Ammon's horn (tissue), 1 donor: Measurements from ENCODE around the gene GLUD1.
A peak's percentile ranks its signal among the peaks of the same experiment; 100 is the strongest.
"Not testable (repeated sequence)": the region's sequence is repeated elsewhere in the genome, so short reads cannot be mapped to it uniquely, and the experiment has no call there.

Source experiments
- DNase-seq: peaks from one replicate; pipeline ENCODE4 v3.0.0-alpha.2; 2016; ENCODE audit warnings: low spot score

Gene GLUD1

DNA sequence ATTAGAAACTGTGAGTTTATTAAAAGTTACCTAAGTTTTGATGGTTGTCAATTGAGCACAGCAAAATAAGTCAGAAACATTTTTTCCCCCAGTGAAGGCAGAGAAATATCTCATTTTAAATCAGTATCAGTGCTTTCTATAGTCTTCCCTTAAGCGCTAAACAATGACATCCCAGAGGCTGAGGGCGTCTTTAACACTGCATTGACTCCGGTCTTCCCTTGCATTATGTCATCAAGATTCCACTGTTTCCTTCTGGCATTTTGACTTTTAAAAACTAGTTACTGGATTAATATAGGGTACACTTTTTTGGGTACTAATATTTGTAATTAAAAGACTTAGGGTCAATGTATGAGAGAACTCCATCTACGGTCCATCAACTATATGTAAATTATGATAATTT, 3.9 kb downstream of the GLUD1 start:
- DNase-seq = no peak

DNA sequence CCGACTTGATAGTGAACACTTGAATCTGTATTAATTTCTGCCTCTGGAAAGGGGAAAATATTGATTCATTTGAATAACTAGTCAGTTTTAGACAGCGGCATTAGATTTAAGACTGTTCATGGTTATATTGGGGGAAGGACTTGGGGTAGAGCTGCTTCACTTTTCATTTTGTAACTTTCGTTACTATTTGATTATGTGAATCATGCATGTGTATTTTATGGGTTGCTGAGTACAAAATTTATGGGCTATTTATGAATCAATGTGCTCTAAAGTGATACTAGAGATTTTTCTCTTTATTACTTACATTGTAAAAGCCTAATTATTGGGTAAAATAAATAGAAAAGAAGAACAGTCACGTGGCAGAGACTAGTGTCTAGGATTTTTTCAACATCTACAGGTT, 4.9 kb downstream of the GLUD1 start:
- no peak for DNase-seq

DNA sequence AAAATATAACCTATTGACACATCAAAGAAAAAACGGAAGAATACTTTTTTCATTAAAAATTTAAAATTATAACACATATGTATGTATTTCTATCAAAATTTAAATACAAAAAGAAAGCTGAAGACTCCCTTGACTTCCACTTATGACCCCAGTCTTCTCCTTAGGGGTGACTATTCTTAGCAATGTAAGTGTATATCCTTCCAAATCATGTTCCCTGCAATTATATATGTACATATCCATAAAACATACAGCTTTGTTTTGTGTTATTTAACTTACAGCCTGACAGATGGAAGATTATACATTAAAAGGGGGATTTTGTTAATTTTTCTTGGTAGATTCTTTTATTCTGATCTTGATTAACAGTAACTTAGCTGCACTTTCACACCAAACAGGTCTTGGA, 9.1 kb downstream of the GLUD1 start:
- DNase-seq = no peak

- DNase-seq = not testable (repeated sequence)
Observed at GRCh38 chr10:87084291-87084782, 10.3 kb downstream of the GLUD1 start.

DNA sequence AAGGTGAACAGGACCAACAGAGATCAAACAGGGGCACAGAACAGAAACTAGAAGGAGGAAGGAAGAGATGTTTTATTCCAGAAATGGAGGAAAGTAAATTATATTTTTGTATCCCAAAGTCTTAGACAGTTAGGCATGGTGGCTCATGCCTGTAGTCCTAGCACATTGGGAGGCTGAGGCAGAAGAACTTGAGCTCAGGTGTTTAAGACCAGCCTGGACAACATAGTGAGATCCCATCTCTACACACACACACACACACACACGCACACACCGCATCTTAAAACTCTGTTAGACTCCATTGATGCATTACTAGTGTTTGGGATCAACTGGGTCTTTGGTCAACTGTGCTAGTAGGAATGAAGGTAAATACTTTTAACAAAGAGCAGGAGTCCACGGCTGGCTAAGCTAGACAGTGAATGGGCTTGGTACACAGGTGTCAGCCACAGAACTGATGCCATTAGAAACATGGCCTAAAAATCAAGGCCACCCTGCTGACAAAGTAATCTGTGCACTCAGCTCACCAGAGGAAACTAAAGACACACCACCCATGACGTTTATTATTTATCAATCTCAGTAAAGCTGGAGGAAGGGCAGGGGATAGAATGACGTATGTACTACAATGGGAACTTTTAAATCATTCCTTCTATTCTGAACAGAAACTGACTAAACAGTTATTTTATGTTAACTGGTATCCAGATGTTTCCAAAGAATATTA, 10.9 kb downstream of the GLUD1 start:
- DNase-seq = not testable (repeated sequence)

- not testable (repeated sequence) for DNase-seq
Observed at GRCh38 chr10:87082219-87082618, 12.4 kb downstream of the GLUD1 start.

DNA sequence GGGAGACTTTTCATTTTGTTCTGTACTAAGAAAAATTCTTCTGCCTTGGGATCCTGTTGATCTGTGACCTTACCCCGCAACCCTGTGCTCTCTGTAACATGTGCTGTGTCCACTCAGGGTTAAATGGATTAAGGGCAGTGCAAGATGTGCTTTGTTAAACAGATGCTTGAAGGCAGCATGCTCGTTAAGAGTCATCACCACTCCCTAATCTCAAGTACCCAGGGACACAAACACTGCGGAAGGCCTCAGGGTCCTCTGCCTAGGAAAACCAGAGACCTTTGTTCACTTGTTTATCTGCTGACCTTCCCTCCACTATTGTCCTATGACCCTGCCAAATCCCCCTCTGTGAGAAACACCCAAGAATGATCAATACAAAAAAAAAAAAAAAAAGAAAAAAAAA, 13.1 kb downstream of the GLUD1 start:
- not testable (repeated sequence) for DNase-seq

DNA sequence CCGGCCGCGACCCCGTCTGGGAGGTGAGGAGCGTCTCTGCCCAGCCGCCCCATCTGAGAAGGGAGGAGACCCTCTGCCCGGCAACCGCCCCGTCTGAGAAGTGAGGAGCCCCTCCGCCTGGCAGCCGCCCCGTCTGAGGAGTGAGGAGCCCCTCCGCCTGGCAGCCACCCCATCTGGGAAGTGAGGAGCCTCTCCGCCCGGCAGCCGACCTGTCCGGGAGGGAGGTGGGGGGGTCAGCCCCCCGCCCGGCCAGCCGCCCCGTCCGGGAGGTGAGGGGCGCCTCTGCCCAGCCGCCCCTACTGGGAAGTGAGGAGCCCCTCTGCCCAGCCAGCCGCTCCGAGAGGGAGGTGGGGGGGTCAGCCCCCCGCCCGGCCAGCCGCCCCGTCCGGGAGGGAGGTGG, 14.0 kb downstream of the GLUD1 start:
- DNase-seq = not testable (repeated sequence)

GRCh38 chr10:87079106-87079836, 15.4 kb downstream of the GLUD1 start:
- DNase-seq = no peak

GRCh38 chr10:87076421-87076820, 18.2 kb downstream of the GLUD1 start:
- not testable (repeated sequence) for DNase-seq

DNA sequence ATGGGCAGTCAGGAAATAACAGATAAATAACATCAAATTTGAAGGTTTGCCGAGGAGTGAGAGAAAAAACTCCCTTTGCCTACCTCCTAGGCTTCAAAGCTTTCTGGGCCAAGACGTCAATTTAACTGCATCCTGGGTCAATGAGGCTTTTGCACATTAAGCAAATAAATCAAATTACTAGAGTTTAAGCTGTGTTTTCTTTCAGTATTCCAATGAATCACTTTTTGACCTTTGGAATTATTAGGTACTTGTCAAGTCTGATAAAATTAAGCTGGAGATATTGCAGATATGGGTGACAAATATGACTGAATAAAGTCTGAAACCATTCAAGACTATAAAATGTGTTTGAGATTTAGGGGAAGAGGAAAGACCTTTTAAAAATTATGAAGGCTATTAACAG, 22.2 kb downstream of the GLUD1 start:
- DNase-seq = no peak

- no peak for DNase-seq
Observed at GRCh38 chr10:87068281-87068680, 26.4 kb downstream of the GLUD1 start.

DNA sequence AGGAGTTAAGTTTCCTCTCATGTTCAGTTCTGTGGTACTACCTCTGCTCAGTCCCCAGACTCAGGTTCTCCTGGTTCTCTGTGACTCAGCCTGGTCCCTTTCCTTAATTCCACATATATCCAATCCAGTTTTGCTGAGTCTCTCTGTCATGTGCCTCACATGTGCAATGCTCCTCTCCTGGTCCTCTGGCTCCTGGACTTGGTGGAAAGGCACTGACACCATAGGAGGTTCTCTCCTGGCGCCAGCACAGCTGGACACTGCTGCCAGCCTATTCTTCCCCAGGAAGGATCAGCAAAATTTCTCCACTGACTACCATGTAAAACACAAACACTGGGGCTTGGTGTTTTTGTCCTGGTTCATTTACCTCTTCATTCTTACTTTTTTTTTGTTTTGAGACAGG, 27.8 kb downstream of the GLUD1 start:
- no peak for DNase-seq

DNA sequence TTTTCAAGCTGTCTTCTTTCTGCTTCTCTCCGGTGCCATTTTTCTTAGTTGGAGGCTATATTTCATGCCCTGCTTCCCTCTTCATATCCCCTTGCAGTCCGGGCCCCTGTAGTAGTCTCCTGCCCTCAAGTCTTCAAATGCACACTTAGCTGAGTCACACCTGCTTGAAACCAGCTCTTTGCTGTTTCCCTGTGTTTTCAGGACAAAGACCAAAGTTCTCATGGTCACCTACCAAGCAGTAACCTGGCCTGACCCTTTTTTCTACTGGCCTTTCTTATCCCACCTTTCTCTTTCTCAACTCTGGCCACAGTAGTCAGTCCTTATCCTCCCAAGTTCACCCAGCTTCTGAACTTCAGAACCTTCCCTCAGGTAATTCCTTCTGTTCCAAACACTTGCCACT, 28.5 kb downstream of the GLUD1 start:
- no peak for DNase-seq

DNA sequence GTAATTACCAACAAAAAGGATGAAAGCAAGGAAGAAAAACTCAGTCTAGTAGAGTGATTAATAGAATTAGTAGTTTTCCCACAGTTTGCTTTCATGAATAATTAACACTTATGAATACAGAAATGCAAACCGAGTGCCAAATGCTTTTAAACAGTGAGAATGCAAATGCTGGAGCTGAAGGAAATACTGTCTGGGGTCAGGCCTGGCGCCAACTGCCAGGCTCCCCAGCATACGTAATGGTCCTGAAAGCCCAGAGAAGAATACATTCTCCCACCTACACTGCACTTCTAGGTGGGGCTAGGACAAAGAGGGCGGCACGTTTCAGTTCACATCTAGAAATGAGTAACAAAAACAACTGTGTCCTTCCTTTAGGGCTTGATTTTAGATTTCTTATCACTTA, 30.0 kb downstream of the GLUD1 start:
- peak; percentile 83 for DNase-seq

- no peak for DNase-seq
Observed at GRCh38 chr10:87060280-87060928, 34.2 kb downstream of the GLUD1 start.

GRCh38 chr10:87059401-87059800, 35.2 kb downstream of the GLUD1 start:
- no peak for DNase-seq

GRCh38 chr10:87058171-87058570, 36.5 kb downstream of the GLUD1 start:
- DNase-seq = peak; percentile 29

DNA sequence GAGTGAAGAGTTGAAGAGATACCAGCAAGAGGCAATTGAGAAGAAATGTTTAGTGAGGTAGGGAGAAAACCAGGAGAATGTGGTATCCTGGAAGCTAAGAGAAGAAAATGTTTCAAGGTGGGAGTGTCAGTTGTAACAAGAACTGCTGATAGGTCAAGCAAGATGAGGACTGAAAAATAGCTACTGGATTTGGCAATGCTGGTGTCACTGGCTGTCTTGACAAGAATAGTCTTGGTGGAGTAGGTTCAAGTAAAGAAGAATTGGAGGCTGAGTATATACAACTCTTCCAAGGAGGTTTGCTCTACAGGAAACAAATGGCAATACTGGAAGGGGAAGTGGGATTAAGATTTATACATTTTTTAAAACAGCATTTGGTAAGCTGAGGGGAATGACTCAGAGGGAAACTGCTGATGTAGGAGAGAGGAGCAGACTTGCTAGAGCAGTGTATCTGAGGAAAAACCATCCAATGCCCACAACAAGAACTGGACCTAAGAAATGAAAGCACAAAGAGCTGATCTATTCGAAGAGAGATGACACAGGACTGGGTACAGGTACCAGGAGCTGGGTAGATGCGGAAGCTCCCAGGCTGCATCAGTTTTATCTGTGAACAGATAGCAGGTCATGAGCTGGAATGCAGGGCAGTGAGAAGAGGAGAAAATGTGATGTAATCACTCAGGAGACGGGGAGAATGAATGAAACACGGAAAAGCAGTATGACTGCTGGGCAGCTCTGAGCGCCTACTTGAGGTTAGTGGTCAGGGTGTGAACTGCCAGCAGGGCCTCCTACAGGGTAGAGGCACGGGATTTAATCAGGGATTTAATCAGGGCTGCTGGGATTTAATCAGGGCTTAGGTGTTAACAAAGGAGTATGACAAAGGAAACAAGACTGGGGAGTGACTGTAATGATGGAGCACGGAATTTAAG, 40.0 kb downstream of the GLUD1 start:
- DNase-seq = peak; percentile 54

DNA sequence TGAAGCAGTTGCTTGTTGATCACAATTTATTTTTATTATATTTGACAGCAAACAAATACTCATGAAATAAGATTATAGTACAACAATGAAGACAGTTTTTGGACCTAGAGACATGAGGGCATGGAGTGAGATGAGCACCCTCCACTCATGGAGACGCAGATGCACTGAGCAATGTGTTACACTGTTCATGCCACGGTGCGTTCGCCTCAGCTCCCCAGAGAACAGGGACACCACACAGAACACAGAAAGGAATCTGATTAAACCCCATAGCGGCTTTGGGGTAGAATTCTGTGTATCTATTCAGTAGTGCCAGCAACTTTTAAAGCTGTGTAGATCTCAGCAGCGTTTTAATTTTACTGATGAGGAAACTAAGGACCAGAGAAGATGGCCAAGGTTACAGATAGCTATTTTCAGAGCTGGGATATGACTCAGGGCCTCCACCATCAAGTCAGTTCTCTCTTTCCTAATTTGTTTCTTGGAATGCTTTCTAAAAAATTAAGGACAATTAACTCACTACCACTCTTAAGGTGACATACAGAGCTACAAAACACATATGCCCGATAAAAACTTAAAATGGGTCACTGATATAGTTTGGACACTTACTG, 41.0 kb downstream of the GLUD1 start:
- DNase-seq = peak; percentile 68

- peak; percentile 94 for DNase-seq
Observed at GRCh38 chr10:87053111-87053510, 41.5 kb downstream of the GLUD1 start.
